Measurements from ENCODE around the gene PRIMA1. TPM values are rescaled to one million over a fixed set of nuclear protein-coding genes. Genes with fewer than 3 reads are reported as not detected.

Gene PRIMA1
- total and polyA plus RNA-seq, 10 of the 15 experiments (the other 5 are each of a cell fraction or from before 2014, with no cell fraction given): not detected

- no peak for TF ChIP-seq MAX (IDR thresholded peaks at IDR 0.05; ENCODE audit: low read depth, low read length)
- TF ChIP-seq CBX5 (IDR thresholded peaks at IDR 0.05; ENCODE audit: low read depth): no peak
- no peak for TF ChIP-seq JUNB (IDR thresholded peaks at IDR 0.05)
Observed at GRCh38 chr14:93765970-93766369, 22.3 kb downstream of the PRIMA1 start (continued).

GRCh38 chr14:93765155-93765554 is 23.1 kb downstream of the PRIMA1 start:
- FAIRE-seq: no peak
- H3K27ac ChIP-seq (ENCODE audit: control insufficient read depth, insufficient read depth): no peak overlapping the region
- CTCF ChIA-PET: interaction anchor here (0.7 to 1.0 kb wide), 2 partner anchors 10 to 371 kb away, joined by 3 to 4 read pairs; no protein-coding TSS in a partner anchor
- TF ChIP-seq CREM (IDR thresholded peaks at IDR 0.05; ENCODE audit: low read depth): no peak
- TF ChIP-seq NRF1 (conservative IDR thresholded peaks at IDR 0.05; ENCODE audit: low read depth, low read length): no peak
- no peak for TF ChIP-seq CHD1 (IDR thresholded peaks at IDR 0.05; ENCODE audit: low read depth, low read length)
- no peak for TF ChIP-seq SRF (IDR thresholded peaks at IDR 0.05; ENCODE audit: low read depth in 2 of 2, low read length in 2 of 2)
- TF ChIP-seq CHD4 (IDR thresholded peaks at IDR 0.05): no peak
- no peak for TF ChIP-seq E2F4 (IDR thresholded peaks at IDR 0.05; ENCODE audit: low read depth, low read length)
- no peak for TF ChIP-seq SPI1 (IDR thresholded peaks at IDR 0.05; ENCODE audit: borderline replicate concordance, insufficient read depth, low read depth, low read length)
- TF ChIP-seq PRDM15 (CRISPR knock-in tag; IDR thresholded peaks at IDR 0.05): no peak
- TF ChIP-seq RELB (IDR thresholded peaks at IDR 0.05; ENCODE audit: low read depth): no peak
- no peak for TF ChIP-seq MAX (IDR thresholded peaks at IDR 0.05; ENCODE audit: low read depth, low read length)

More at GRCh38 chr14:93765155-93765554, 23.1 kb downstream of the PRIMA1 start:
- ATAC-seq (no peak), DNase-seq (ENCODE audit: low read depth, low spot score) (no peak)
- Histone ChIP-seq H3K27me3 (replicated peaks in 1 of 2; ENCODE audit: control insufficient read depth in 2 of 2, insufficient read depth in 2 of 2, low read length in 1 of 2) (peaks cover 0 to 10% of the 10 kb centered on the region in 2 experiments; a peak in 2 of 4 replicates), H3K4me3 (no peak overlapping the region), H3K9ac (ENCODE audit: control insufficient read depth, insufficient read depth, low read length) (no peak overlapping the region), H3K9me3 (replicated peaks; ENCODE audit: control insufficient read depth, insufficient read depth, low read length) (no peaks in the 10 kb centered on the region), H2AFZ (ENCODE audit: control insufficient read depth, low read depth, low read length) (no peak overlapping the region), H3K4me2 (ENCODE audit: control insufficient read depth, insufficient read depth) (no peak overlapping the region), H3K79me2 (ENCODE audit: control insufficient read depth, insufficient read depth, low read length) (no peaks in the 10 kb centered on the region), H3K4me1 (ENCODE audit: control insufficient read depth, insufficient read depth, low read length) (no peaks in the 10 kb centered on the region), H4K20me1 (ENCODE audit: control insufficient read depth, insufficient read depth) (no peaks in the 10 kb centered on the region), H3K36me3 (ENCODE audit: control insufficient read depth in 2 of 2, insufficient read depth in 2 of 2, low read length in 1 of 2) (no peaks in the 10 kb centered on the region)
- RAD21 ChIA-PET (ENCODE audit: unreplicated experiment): no interaction called here
- POLR2A ChIA-PET: no interaction called here
- no TSS peak for BruUV-seq (replicated peaks)
- 2% methylated on average over 4 of the region's 4 CpGs for WGBS (ENCODE audit: insufficient coverage, insufficient replicate concordance, low lambda C conversion rate, missing lambda C conversion rate)
- in situ Hi-C loops (cut with MboI): no loop called here
- SMC1A ChIA-PET (ENCODE audit: uncharacterized antibody, unreplicated experiment): no interaction called here
- intact Hi-C loops (cut with micrococcal nuclease; ENCODE audit: unreplicated experiment): no loop called here

Data from GM12878 (cell line).